Smooth muscle cell (in vitro differentiated cells): ENCODE data around the gene PLD3. TPM values are rescaled to one million over a fixed set of nuclear protein-coding genes. Genes with fewer than 3 reads are reported as not detected.

ENCODE experiments used
- DNase-seq: peaks from one replicate; lab custom pipeline; 2025; ENCODE audit not compliant: unreplicated experiment; lab: John Stamatoyannopoulos, UW
- H2AFZ ChIP-seq: fragments of 200-600 bp; sonication (generic); 2 replicates; pipeline ENCODE4 v1.6.0; 2016; ENCODE audit warnings: antibody characterized with exemption, low read depth, mild to moderate bottlenecking
- H3F3A ChIP-seq: fragments of 200-600 bp; sonication (generic); 2 replicates; pipeline ENCODE4 v1.6.0; 2017; ENCODE audit warnings: antibody characterized with exemption, low read depth
- H3K27ac ChIP-seq: fragments of 200-600 bp; sonication (generic); 2 replicates; pipeline ENCODE4 v1.5.1; 2016; ENCODE audit warnings: low read depth, mild to moderate bottlenecking
- H3K27me3 ChIP-seq: fragments of 200-600 bp; sonication (generic); 2 replicates; pipeline ENCODE4 v1.6.1; 2016; ENCODE audit warnings: low read depth, mild to moderate bottlenecking
- H3K36me3 ChIP-seq: fragments of 200-600 bp; sonication (generic); 2 replicates; pipeline ENCODE4 v1.5.1; 2016; ENCODE audit warnings: low read depth
- H3K4me1 ChIP-seq: fragments of 200-600 bp; sonication (generic); 2 replicates; pipeline ENCODE4 v1.5.1; 2016; ENCODE audit warnings: low read depth
- H3K4me2 ChIP-seq: fragments of 200-600 bp; sonication (generic); 2 replicates; pipeline ENCODE4 v1.6.0; 2016; ENCODE audit warnings: mild to moderate bottlenecking
- H3K4me3 ChIP-seq: fragments of 200-600 bp; sonication (generic); 2 replicates; pipeline ENCODE4 v1.5.1; 2016; ENCODE audit warnings: mild to moderate bottlenecking
- H3K79me2 ChIP-seq: fragments of 200-600 bp; sonication (generic); 2 replicates; pipeline ENCODE4 v1.6.0; 2016; ENCODE audit warnings: low read depth, mild to moderate bottlenecking
- H3K9ac ChIP-seq: fragments of 200-600 bp; sonication (generic); 2 replicates; pipeline ENCODE4 v1.6.0; 2016; ENCODE audit warnings: low read depth
- H3K9me3 ChIP-seq: fragments of 200-600 bp; sonication (generic); replicated peaks from 2 replicates; pipeline ENCODE4 v1.5.1; 2016; ENCODE audit warnings: low read depth
- H4K20me1 ChIP-seq: fragments of 200-600 bp; sonication (generic); 2 replicates; pipeline ENCODE4 v1.6.0; 2016; ENCODE audit warnings: low read depth
- WGBS: methylation state at CpG from one replicate; pipeline ENCODE4 v1.1.7; 2016; ENCODE audit warnings: low lambda C conversion rate; 5-methylcytosine and 5-hydroxymethylcytosine counted together
- polyA plus RNA-seq: library from polyadenylated mRNA; unstranded; fragments of >200 nt; fragmentation: Nextera tagmentation; extraction: Ambion mirVana; gene quantifications from 2 replicates; pipeline ENCODE4 v1.2.1, GENCODE V29; 2016
- total RNA-seq: library from RNA; depleted of rRNA; stranded (reverse); fragments of >200 nt; gene quantifications from 2 replicates; pipeline ENCODE4 v1.2.3, GENCODE V29; 2014
- TF ChIP-seq, protein P1 (sequence below): fragments of 200-600 bp; sonication (generic); IDR thresholded peaks from 2 replicates; pipeline ENCODE4 v1.5.1; 2017; ENCODE audit warnings: borderline replicate concordance, mild to moderate bottlenecking, antibody characterized with exemption; ENCODE audit not compliant: insufficient read depth, poor library complexity, severe bottlenecking

Gene PLD3
- total and polyA plus RNA-seq, 2 experiments from 2014 or later: 716 to 1,023 TPM

- H3K4me2 ChIP-seq: no peak within 1 kb of the TSS
- 30% methylated on average over 17 of the region's 18 CpGs for WGBS
- TF ChIP-seq, protein P1, sequence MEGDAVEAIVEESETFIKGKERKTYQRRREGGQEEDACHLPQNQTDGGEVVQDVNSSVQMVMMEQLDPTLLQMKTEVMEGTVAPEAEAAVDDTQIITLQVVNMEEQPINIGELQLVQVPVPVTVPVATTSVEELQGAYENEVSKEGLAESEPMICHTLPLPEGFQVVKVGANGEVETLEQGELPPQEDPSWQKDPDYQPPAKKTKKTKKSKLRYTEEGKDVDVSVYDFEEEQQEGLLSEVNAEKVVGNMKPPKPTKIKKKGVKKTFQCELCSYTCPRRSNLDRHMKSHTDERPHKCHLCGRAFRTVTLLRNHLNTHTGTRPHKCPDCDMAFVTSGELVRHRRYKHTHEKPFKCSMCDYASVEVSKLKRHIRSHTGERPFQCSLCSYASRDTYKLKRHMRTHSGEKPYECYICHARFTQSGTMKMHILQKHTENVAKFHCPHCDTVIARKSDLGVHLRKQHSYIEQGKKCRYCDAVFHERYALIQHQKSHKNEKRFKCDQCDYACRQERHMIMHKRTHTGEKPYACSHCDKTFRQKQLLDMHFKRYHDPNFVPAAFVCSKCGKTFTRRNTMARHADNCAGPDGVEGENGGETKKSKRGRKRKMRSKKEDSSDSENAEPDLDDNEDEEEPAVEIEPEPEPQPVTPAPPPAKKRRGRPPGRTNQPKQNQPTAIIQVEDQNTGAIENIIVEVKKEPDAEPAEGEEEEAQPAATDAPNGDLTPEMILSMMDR: no peak
Measured at GRCh38 chr19:40413291-40413845, 64.9 kb downstream of the PLD3 start, which contains the start of gene PRX. PRX (minus strand) TSS chr19:40413378; CDS start chr19:40407932, 5,446 bp downstream.

DNA sequence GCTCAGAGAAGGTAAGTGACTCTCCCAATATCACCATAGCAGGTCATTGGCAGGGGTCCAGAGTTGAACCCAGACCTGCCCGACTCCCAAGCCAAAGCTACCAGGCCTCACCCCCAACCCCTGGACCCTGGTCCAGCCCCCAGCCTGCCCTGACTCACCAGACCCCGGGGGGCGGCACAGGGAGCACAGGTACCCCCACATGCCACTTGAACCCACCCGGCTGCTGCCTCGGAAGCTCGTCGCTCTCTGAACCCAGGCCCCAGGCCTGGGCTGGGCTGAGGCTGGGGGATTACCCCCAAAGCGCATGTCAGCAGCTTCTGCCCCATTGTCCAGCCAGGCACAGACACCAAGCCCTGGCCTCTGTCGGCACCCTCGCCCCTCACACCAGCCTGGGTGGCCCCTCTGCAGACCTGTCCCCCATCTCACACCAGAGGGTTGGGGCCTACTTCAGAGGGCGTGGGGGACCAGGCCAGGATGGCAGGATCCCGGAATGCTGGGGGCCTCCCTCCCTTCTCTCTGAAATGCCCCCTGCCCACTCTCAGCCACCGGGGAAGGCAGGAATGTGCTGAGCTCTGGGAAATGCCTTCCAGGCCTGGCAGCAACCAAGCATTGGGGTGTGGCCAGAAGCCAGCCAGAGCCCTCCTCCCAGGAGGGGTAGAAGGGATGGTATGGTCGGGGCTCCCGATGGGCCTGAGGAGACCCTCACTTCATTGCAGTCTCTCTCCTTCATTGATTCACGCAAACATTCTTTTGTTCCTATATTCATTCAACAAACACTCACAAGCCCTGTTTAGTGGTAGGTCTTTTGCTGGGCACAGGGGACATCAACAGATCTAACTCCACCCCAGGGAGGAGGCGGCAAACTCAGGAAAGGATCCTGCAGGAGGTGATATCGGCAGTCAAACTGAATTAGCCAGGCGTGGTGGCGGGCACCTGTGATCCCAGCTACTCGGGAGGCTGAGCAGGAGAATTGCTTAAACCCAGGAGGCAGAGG is 66.3 kb downstream of the PLD3 start:
- H3K9me3 ChIP-seq: no peaks in the 10 kb centered on the region
- H4K20me1 ChIP-seq: no peaks in the 10 kb centered on the region
- H2AFZ ChIP-seq: no peak overlapping the region
- no peaks in the 10 kb centered on the region for H3K79me2 ChIP-seq
- TF ChIP-seq, protein P1: no peak
- no peak for DNase-seq
- 84% methylated on average over 21 of the region's 21 CpGs for WGBS
- no peak overlapping the region for H3K27ac ChIP-seq
- peaks cover 16% of the 10 kb centered on the region for H3F3A ChIP-seq
- no peaks in the 10 kb centered on the region for H3K27me3 ChIP-seq
- no peak overlapping the region for H3K9ac ChIP-seq
- H3K4me1 ChIP-seq: peaks cover 11% of the 10 kb centered on the region
- H3K4me2 ChIP-seq: no peak overlapping the region
- no peaks in the 10 kb centered on the region for H3K36me3 ChIP-seq
- H3K4me3 ChIP-seq: no peak overlapping the region

More at GRCh38 chr19:40413291-40413845, 64.9 kb downstream of the PLD3 start, which contains the start of gene PRX:
- no peak within 1 kb of the TSS for H3K27ac ChIP-seq
- no peaks in the 10 kb centered on the region for H3K27me3 ChIP-seq
- H3K79me2 ChIP-seq: no peaks in the 10 kb centered on the region
- no peak for DNase-seq
- H3K36me3 ChIP-seq: no peaks in the 10 kb centered on the region
- H3K4me3 ChIP-seq: no peak within 1 kb of the TSS
- no peaks in the 10 kb centered on the region for H3K9me3 ChIP-seq
- H4K20me1 ChIP-seq: no peaks in the 10 kb centered on the region
- no peak within 1 kb of the TSS for H2AFZ ChIP-seq
- peaks cover 16% of the 10 kb centered on the region for H3F3A ChIP-seq
- H3K9ac ChIP-seq: no peak within 1 kb of the TSS
- H3K4me1 ChIP-seq: peaks cover 11% of the 10 kb centered on the region

DNA sequence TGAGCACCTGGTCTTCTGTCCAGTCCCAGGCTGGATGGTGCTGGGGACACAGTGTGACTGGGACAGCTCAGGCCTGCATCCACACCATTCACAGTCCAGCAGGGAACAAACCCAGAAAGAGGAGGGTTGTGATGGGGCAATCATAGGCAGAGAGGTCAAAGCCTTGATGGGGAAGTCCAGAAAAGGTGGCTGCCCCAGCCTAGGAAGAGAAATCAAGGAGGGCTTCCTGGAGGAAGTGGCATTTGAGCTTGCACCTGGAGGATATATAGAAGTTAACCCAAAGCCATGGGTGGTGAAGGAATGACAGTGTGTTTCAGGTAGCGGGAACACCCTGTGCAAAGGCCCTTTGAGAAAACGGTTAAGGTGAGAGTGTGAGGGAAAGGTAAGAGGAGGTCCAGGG is 67.3 kb downstream of the PLD3 start:
- TF ChIP-seq, protein P1: no peak
- WGBS: 100% methylated on average over 2 of the region's 2 CpGs
- H3K4me2 ChIP-seq: no peak overlapping the region
- H3K27me3 ChIP-seq: no peaks in the 10 kb centered on the region
- peaks cover 16% of the 10 kb centered on the region for H3F3A ChIP-seq
- no peak overlapping the region for H3K9ac ChIP-seq
- peaks cover 11% of the 10 kb centered on the region for H3K4me1 ChIP-seq
- no peak overlapping the region for H3K4me3 ChIP-seq
- no peak for DNase-seq
- no peaks in the 10 kb centered on the region for H3K36me3 ChIP-seq
- H3K27ac ChIP-seq: no peak overlapping the region
- H3K79me2 ChIP-seq: no peaks in the 10 kb centered on the region
- H3K9me3 ChIP-seq: no peaks in the 10 kb centered on the region
- no peak overlapping the region for H2AFZ ChIP-seq
- no peaks in the 10 kb centered on the region for H4K20me1 ChIP-seq
